ENCODE measurements around the gene TAF9.

DNA sequence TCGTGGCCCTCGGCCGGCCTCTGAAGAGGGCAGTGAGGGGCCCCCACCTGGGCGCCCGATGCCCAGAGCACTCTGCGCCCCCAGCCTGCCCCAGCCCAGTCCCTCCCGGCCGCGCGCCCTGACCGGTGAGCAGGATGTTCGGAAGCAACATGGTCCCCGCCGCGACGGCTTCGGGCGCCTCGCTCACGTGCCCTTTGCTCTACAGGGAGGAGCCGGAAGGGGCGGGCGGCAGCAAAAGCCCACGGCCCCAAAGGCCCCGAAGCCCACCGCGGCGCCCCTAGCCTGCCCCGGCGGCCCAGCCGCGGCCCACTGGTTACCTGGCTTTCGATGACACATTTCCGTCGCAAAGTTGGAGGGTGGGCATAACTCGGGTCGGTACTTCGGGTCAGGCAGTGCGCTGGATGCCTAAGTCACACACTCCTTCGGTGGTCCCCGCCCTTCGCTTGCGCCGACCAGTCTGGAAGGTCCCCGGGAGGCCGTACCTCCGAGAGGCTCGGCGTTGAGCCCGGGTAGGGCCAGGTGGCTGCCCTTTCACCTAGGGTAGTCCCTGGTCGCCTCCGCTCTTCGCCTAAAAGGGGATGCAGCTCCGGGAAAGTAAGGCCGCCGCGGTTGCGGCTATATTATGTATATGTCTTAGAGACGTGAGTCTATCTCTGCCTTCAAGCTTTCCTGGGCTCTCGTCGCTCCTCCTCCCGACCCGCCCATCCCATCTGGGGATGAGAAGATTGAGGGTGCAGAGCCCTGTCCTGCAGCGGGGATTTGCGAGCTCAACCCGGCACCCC lies at the start of gene TAF9, which contains the start of the genes AK6 and RAD17:
- TF ChIP-seq, protein P1, sequence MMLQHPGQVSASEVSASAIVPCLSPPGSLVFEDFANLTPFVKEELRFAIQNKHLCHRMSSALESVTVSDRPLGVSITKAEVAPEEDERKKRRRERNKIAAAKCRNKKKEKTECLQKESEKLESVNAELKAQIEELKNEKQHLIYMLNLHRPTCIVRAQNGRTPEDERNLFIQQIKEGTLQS (CRISPR knock-in tag; conservative IDR thresholded peaks at IDR 0.05), result no peak
- TF ChIP-seq OVOL2 (CRISPR knock-in tag; IDR thresholded peaks at IDR 0.05; ENCODE audit: borderline replicate concordance) (no peak), CREB1 (CRISPR knock-in tag; IDR thresholded peaks at IDR 0.05) (0 out of 2 replicates have a peak, but pooled peaks have one; percentile 17), ESRRA (CRISPR knock-in tag; IDR thresholded peaks at IDR 0.05; ENCODE audit: borderline replicate concordance) (no peak), TCF7 (CRISPR knock-in tag; IDR thresholded peaks at IDR 0.05; ENCODE audit: low read depth) (no peak), JUN (CRISPR knock-in tag; IDR thresholded peaks at IDR 0.05) (no peak)
- TF ChIP-seq, protein P2, sequence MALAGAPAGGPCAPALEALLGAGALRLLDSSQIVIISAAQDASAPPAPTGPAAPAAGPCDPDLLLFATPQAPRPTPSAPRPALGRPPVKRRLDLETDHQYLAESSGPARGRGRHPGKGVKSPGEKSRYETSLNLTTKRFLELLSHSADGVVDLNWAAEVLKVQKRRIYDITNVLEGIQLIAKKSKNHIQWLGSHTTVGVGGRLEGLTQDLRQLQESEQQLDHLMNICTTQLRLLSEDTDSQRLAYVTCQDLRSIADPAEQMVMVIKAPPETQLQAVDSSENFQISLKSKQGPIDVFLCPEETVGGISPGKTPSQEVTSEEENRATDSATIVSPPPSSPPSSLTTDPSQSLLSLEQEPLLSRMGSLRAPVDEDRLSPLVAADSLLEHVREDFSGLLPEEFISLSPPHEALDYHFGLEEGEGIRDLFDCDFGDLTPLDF (CRISPR knock-in tag; IDR thresholded peaks at IDR 0.05), result no peak
- TF ChIP-seq, protein P3, sequence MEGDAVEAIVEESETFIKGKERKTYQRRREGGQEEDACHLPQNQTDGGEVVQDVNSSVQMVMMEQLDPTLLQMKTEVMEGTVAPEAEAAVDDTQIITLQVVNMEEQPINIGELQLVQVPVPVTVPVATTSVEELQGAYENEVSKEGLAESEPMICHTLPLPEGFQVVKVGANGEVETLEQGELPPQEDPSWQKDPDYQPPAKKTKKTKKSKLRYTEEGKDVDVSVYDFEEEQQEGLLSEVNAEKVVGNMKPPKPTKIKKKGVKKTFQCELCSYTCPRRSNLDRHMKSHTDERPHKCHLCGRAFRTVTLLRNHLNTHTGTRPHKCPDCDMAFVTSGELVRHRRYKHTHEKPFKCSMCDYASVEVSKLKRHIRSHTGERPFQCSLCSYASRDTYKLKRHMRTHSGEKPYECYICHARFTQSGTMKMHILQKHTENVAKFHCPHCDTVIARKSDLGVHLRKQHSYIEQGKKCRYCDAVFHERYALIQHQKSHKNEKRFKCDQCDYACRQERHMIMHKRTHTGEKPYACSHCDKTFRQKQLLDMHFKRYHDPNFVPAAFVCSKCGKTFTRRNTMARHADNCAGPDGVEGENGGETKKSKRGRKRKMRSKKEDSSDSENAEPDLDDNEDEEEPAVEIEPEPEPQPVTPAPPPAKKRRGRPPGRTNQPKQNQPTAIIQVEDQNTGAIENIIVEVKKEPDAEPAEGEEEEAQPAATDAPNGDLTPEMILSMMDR (IDR thresholded peaks at IDR 0.05), result no peak
- TF ChIP-seq, protein P4, sequence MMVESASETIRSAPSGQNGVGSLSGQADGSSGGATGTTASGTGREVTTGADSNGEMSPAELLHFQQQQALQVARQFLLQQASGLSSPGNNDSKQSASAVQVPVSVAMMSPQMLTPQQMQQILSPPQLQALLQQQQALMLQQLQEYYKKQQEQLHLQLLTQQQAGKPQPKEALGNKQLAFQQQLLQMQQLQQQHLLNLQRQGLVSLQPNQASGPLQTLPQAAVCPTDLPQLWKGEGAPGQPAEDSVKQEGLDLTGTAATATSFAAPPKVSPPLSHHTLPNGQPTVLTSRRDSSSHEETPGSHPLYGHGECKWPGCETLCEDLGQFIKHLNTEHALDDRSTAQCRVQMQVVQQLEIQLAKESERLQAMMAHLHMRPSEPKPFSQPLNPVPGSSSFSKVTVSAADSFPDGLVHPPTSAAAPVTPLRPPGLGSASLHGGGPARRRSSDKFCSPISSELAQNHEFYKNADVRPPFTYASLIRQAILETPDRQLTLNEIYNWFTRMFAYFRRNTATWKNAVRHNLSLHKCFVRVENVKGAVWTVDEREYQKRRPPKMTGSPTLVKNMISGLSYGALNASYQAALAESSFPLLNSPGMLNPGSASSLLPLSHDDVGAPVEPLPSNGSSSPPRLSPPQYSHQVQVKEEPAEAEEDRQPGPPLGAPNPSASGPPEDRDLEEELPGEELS (CRISPR knock-in tag; IDR thresholded peaks at IDR 0.05), result no peak; the same call in 1 of the 2 replicates
- TF ChIP-seq, protein P5, sequence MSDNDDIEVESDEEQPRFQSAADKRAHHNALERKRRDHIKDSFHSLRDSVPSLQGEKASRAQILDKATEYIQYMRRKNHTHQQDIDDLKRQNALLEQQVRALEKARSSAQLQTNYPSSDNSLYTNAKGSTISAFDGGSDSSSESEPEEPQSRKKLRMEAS (CRISPR knock-in tag; IDR thresholded peaks at IDR 0.05), result peak; percentile 91
- TF ChIP-seq, protein P6, sequence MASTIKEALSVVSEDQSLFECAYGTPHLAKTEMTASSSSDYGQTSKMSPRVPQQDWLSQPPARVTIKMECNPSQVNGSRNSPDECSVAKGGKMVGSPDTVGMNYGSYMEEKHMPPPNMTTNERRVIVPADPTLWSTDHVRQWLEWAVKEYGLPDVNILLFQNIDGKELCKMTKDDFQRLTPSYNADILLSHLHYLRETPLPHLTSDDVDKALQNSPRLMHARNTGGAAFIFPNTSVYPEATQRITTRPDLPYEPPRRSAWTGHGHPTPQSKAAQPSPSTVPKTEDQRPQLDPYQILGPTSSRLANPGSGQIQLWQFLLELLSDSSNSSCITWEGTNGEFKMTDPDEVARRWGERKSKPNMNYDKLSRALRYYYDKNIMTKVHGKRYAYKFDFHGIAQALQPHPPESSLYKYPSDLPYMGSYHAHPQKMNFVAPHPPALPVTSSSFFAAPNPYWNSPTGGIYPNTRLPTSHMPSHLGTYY (CRISPR knock-in tag; IDR thresholded peaks at IDR 0.05), result no peak
- TF ChIP-seq, protein P7, sequence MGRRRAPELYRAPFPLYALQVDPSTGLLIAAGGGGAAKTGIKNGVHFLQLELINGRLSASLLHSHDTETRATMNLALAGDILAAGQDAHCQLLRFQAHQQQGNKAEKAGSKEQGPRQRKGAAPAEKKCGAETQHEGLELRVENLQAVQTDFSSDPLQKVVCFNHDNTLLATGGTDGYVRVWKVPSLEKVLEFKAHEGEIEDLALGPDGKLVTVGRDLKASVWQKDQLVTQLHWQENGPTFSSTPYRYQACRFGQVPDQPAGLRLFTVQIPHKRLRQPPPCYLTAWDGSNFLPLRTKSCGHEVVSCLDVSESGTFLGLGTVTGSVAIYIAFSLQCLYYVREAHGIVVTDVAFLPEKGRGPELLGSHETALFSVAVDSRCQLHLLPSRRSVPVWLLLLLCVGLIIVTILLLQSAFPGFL (CRISPR knock-in tag; IDR thresholded peaks at IDR 0.05; ENCODE audit: borderline replicate concordance), result 0 out of 2 replicates have a peak, but pooled peaks have one; percentile 42
- TF ChIP-seq, protein P8, sequence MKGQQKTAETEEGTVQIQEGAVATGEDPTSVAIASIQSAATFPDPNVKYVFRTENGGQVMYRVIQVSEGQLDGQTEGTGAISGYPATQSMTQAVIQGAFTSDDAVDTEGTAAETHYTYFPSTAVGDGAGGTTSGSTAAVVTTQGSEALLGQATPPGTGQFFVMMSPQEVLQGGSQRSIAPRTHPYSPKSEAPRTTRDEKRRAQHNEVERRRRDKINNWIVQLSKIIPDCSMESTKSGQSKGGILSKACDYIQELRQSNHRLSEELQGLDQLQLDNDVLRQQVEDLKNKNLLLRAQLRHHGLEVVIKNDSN (CRISPR knock-in tag; IDR thresholded peaks at IDR 0.05), result peak; percentile 95

Measured in WTC11 (cell line).